ENCODE data around the gene MDFI.

GRCh38 chr6:41684311-41685180, 46.3 kb downstream of the MDFI start:
- TF ChIP-seq CTCF (IDR thresholded peaks at IDR 0.05; ENCODE audit: low read length) (no peak), EZH2 (IDR thresholded peaks at IDR 0.05; ENCODE audit: borderline replicate concordance, low read length) (no peak)

Measured in OCI-LY1 (cell line).